WTC11 (cell line): Measurements from ENCODE around the gene CHRNB1. TPM values are rescaled to one million over a fixed set of nuclear protein-coding genes. Genes with fewer than 3 reads are reported as not detected.

Experiments used
- ATAC-seq: fragments of 200-7000 bp; cut with Tn5 transposase; 2 replicates; pipeline ENCODE4 v1.10.0; 2021; ENCODE audit warnings: mild to moderate bottlenecking, moderate library complexity
- CTCF ChIA-PET: fragments of 300-600 bp; sonication (Branson Sonifier 250); formaldehyde crosslinking; loops from one replicate; lab custom pipeline; 2021; ENCODE audit warnings: antibody characterized with exemption; lab: Charles Lee
- POLR2A ChIA-PET: fragments of 350-600 bp; sonication (Branson Sonifier 250); formaldehyde crosslinking; loops from one replicate; lab custom pipeline; 2021; ENCODE audit warnings: antibody characterized with exemption; lab: Charles Lee
- DNase-seq: peaks from one replicate; pipeline ENCODE4 v3.0.0; 2021; ENCODE audit warnings: low spot score
- H3K27ac Mint-ChIP-seq: 2 replicates; pipeline ENCODE4 v1.8.0; 2021; ENCODE audit warnings: mixed read lengths
- H3K27me3 Mint-ChIP-seq: 2 replicates; pipeline ENCODE4 v1.8.0; 2021; ENCODE audit warnings: low read depth, mild to moderate bottlenecking, moderate library complexity, mixed read lengths
- H3K36me3 Mint-ChIP-seq: 2 replicates; pipeline ENCODE4 v1.8.0; 2021; ENCODE audit warnings: mixed read lengths
- H3K4me1 Mint-ChIP-seq: 2 replicates; pipeline ENCODE4 v1.8.0; 2022; ENCODE audit warnings: mixed read lengths
- H3K4me3 Mint-ChIP-seq: 2 replicates; pipeline ENCODE4 v1.8.0; 2021; ENCODE audit warnings: mild to moderate bottlenecking, moderate library complexity, mixed read lengths
- H3K9me3 Mint-ChIP-seq: 2 replicates; pipeline ENCODE4 v1.8.0; 2021; ENCODE audit warnings: mixed read lengths
- CBFB ChIP-seq: sonication (generic); formaldehyde crosslinking; IDR thresholded peaks from 2 replicates; pipeline ENCODE4 v1.8.1; 2022; ENCODE audit warnings: mild to moderate bottlenecking, low read depth, missing genetic modification reagents
- ESRRA ChIP-seq: sonication (generic); formaldehyde crosslinking; IDR thresholded peaks from 2 replicates; pipeline ENCODE4 v1.8.1; 2022; ENCODE audit warnings: mild to moderate bottlenecking, missing genetic modification reagents, borderline replicate concordance
- FOXJ3 ChIP-seq: sonication (generic); formaldehyde crosslinking; IDR thresholded peaks from 2 replicates; pipeline ENCODE4 v1.9.0; 2021; ENCODE audit warnings: missing genetic modification reagents, mild to moderate bottlenecking, borderline replicate concordance
- JUN ChIP-seq: sonication (generic); formaldehyde crosslinking; IDR thresholded peaks from 2 replicates; pipeline ENCODE4 v1.8.0; 2023; ENCODE audit warnings: mild to moderate bottlenecking, missing genetic modification reagents
- MXD4 ChIP-seq: fragments of 250-450 bp; sonication (Bioruptor Pico); IDR thresholded peaks from 2 replicates; pipeline ENCODE4 v1.8.0; 2021; ENCODE audit warnings: mild to moderate bottlenecking, moderate library complexity, borderline replicate concordance
- MYBL2 ChIP-seq: sonication (generic); formaldehyde crosslinking; IDR thresholded peaks from 2 replicates; pipeline ENCODE4 v1.8.1; 2023; ENCODE audit warnings: mild to moderate bottlenecking, moderate library complexity, missing genetic modification reagents
- SMAD4 ChIP-seq: sonication (generic); formaldehyde crosslinking; IDR thresholded peaks from 2 replicates; pipeline ENCODE4 v1.8.0; 2022; ENCODE audit warnings: mild to moderate bottlenecking, missing genetic modification reagents
- SOX15 ChIP-seq: fragments of 250-450 bp; sonication (Bioruptor Pico); IDR thresholded peaks from 2 replicates; pipeline ENCODE4 v1.9.0; 2021; ENCODE audit warnings: mild to moderate bottlenecking
- ZNF121 ChIP-seq: sonication (generic); formaldehyde crosslinking; IDR thresholded peaks from 2 replicates; pipeline ENCODE4 v1.8.0; 2023; ENCODE audit warnings: missing genetic modification reagents
- ZNF219 ChIP-seq: sonication (generic); formaldehyde crosslinking; IDR thresholded peaks from 2 replicates; pipeline ENCODE4 v1.8.0; 2023; ENCODE audit warnings: missing genetic modification reagents, mild to moderate bottlenecking, borderline replicate concordance
- ZNF423 ChIP-seq: fragments of 250-450 bp; sonication (Bioruptor Pico); IDR thresholded peaks from 2 replicates; pipeline ENCODE4 v2.1.2; 2022; ENCODE audit warnings: mild to moderate bottlenecking, moderate library complexity
- ZNF671 ChIP-seq: fragments of 250-450 bp; sonication (Bioruptor Pico); IDR thresholded peaks from 2 replicates; pipeline ENCODE4 v1.8.0; 2021; ENCODE audit warnings: mild to moderate bottlenecking
- total RNA-seq: library from RNA; stranded (reverse); gene quantifications from 3 replicates; pipeline ENCODE4 v1.2.3, GENCODE V29; 2021
- TF ChIP-seq, protein P1 (sequence below): sonication (generic); formaldehyde crosslinking; IDR thresholded peaks from 2 replicates; pipeline ENCODE4 v1.8.0; 2022; ENCODE audit warnings: mild to moderate bottlenecking, missing genetic modification reagents
- TF ChIP-seq, protein P2 (sequence below): sonication (generic); formaldehyde crosslinking; conservative IDR thresholded peaks from 2 replicates; pipeline ENCODE4 v1.8.1; 2022; ENCODE audit warnings: mild to moderate bottlenecking, missing genetic modification reagents
- TF ChIP-seq, protein P3 (sequence below): sonication (generic); formaldehyde crosslinking; IDR thresholded peaks from 2 replicates; pipeline ENCODE4 v1.8.1; 2023; ENCODE audit warnings: mild to moderate bottlenecking, missing genetic modification reagents
- TF ChIP-seq, protein P4 (sequence below): sonication (generic); formaldehyde crosslinking; IDR thresholded peaks from 2 replicates; pipeline ENCODE4 v1.8.1; 2022; ENCODE audit warnings: mild to moderate bottlenecking, missing genetic modification reagents, moderate library complexity, borderline replicate concordance
- TF ChIP-seq, protein P5 (sequence below): sonication (generic); formaldehyde crosslinking; IDR thresholded peaks from 2 replicates; pipeline ENCODE4 v1.8.0; 2023; ENCODE audit warnings: missing genetic modification reagents, mild to moderate bottlenecking, borderline replicate concordance
- TF ChIP-seq, protein P6 (sequence below): sonication (generic); formaldehyde crosslinking; IDR thresholded peaks from 2 replicates; pipeline ENCODE4 v1.8.0; 2022; ENCODE audit warnings: mild to moderate bottlenecking, missing genetic modification reagents
- TF ChIP-seq, protein P7 (sequence below): sonication (generic); formaldehyde crosslinking; IDR thresholded peaks from 2 replicates; pipeline ENCODE4 v1.8.1; 2023; ENCODE audit warnings: mild to moderate bottlenecking, moderate library complexity, missing genetic modification reagents
- TF ChIP-seq, protein P8 (sequence below): fragments of 250-450 bp; sonication (Bioruptor Pico); IDR thresholded peaks from 2 replicates; pipeline ENCODE4 v1.9.0; 2021; ENCODE audit warnings: mild to moderate bottlenecking

The CHRNB1 gene
- total RNA-seq, 1 experiment from 2014 or later = 16.0 TPM

DNA sequence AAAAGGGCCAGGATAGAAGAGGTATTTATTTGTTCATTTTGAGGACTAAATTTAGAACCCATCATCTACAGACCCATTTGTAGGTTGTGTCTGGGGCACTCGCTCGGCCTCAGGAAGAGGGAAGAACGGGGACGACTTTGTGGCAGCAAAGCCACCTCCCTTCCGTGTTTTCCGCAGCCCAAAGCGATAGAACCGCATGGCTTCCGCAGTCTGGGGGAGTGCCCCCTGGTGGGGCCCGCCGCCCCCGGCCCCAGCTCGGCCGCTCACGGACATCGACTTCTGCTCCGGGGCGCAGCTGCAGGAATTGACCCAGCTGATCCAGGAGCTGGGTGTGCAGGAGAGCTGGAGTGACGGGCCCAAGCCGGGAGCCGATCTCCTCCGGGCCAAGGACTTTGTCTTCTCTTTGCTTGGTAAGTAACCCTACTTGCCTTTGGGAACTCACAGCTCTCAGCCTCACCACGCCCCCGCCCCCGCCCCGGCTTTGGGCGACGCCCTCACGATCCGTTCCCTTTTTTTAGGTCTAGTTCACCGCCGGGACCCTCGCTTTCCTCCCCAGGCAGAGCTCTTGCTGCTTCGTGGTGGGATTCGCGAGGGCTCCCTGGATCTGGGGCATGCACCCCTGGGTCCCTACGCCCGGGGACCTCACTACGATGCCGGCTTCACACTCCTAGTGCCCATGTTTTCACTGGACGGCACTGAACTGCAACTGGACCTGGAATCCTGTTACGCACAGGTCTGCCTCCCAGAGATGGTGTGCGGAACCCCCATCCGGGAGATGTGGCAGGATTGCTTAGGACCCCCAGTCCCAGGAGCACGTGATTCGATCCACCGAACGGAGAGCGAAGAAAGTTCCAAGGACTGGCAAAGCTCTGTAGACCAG lies 8.9 kb upstream of the CHRNB1 start (continued):
- TF ChIP-seq, protein P1, sequence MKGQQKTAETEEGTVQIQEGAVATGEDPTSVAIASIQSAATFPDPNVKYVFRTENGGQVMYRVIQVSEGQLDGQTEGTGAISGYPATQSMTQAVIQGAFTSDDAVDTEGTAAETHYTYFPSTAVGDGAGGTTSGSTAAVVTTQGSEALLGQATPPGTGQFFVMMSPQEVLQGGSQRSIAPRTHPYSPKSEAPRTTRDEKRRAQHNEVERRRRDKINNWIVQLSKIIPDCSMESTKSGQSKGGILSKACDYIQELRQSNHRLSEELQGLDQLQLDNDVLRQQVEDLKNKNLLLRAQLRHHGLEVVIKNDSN (CRISPR knock-in tag) = peak; percentile 67
- TF ChIP-seq ZNF121 (CRISPR knock-in tag) (no peak), ZNF671 (CRISPR knock-in tag) (no peak), MXD4 (no peak), JUN (CRISPR knock-in tag) (0 out of 2 replicates have a peak, but pooled peaks have one; percentile 7), SMAD4 (CRISPR knock-in tag) (no peak), MYBL2 (0 out of 2 replicates have a peak, but pooled peaks have one; percentile 54)
- TF ChIP-seq, protein P2, sequence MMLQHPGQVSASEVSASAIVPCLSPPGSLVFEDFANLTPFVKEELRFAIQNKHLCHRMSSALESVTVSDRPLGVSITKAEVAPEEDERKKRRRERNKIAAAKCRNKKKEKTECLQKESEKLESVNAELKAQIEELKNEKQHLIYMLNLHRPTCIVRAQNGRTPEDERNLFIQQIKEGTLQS = no peak
- TF ChIP-seq, protein P3, sequence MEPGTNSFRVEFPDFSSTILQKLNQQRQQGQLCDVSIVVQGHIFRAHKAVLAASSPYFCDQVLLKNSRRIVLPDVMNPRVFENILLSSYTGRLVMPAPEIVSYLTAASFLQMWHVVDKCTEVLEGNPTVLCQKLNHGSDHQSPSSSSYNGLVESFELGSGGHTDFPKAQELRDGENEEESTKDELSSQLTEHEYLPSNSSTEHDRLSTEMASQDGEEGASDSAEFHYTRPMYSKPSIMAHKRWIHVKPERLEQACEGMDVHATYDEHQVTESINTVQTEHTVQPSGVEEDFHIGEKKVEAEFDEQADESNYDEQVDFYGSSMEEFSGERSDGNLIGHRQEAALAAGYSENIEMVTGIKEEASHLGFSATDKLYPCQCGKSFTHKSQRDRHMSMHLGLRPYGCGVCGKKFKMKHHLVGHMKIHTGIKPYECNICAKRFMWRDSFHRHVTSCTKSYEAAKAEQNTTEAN (CRISPR knock-in tag) = 0 out of 2 replicates have a peak, but pooled peaks have one; percentile 48
- TF ChIP-seq, protein P4, sequence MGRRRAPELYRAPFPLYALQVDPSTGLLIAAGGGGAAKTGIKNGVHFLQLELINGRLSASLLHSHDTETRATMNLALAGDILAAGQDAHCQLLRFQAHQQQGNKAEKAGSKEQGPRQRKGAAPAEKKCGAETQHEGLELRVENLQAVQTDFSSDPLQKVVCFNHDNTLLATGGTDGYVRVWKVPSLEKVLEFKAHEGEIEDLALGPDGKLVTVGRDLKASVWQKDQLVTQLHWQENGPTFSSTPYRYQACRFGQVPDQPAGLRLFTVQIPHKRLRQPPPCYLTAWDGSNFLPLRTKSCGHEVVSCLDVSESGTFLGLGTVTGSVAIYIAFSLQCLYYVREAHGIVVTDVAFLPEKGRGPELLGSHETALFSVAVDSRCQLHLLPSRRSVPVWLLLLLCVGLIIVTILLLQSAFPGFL (CRISPR knock-in tag) = no peak
- TF ChIP-seq, protein P5, sequence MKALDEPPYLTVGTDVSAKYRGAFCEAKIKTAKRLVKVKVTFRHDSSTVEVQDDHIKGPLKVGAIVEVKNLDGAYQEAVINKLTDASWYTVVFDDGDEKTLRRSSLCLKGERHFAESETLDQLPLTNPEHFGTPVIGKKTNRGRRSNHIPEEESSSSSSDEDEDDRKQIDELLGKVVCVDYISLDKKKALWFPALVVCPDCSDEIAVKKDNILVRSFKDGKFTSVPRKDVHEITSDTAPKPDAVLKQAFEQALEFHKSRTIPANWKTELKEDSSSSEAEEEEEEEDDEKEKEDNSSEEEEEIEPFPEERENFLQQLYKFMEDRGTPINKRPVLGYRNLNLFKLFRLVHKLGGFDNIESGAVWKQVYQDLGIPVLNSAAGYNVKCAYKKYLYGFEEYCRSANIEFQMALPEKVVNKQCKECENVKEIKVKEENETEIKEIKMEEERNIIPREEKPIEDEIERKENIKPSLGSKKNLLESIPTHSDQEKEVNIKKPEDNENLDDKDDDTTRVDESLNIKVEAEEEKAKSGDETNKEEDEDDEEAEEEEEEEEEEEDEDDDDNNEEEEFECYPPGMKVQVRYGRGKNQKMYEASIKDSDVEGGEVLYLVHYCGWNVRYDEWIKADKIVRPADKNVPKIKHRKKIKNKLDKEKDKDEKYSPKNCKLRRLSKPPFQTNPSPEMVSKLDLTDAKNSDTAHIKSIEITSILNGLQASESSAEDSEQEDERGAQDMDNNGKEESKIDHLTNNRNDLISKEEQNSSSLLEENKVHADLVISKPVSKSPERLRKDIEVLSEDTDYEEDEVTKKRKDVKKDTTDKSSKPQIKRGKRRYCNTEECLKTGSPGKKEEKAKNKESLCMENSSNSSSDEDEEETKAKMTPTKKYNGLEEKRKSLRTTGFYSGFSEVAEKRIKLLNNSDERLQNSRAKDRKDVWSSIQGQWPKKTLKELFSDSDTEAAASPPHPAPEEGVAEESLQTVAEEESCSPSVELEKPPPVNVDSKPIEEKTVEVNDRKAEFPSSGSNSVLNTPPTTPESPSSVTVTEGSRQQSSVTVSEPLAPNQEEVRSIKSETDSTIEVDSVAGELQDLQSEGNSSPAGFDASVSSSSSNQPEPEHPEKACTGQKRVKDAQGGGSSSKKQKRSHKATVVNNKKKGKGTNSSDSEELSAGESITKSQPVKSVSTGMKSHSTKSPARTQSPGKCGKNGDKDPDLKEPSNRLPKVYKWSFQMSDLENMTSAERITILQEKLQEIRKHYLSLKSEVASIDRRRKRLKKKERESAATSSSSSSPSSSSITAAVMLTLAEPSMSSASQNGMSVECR (CRISPR knock-in tag) = peak; percentile 70; the same call in 1 of the 2 replicates
- TF ChIP-seq, protein P6, sequence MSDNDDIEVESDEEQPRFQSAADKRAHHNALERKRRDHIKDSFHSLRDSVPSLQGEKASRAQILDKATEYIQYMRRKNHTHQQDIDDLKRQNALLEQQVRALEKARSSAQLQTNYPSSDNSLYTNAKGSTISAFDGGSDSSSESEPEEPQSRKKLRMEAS = peak; percentile 38; the same call in 1 of the 2 replicates

DNA sequence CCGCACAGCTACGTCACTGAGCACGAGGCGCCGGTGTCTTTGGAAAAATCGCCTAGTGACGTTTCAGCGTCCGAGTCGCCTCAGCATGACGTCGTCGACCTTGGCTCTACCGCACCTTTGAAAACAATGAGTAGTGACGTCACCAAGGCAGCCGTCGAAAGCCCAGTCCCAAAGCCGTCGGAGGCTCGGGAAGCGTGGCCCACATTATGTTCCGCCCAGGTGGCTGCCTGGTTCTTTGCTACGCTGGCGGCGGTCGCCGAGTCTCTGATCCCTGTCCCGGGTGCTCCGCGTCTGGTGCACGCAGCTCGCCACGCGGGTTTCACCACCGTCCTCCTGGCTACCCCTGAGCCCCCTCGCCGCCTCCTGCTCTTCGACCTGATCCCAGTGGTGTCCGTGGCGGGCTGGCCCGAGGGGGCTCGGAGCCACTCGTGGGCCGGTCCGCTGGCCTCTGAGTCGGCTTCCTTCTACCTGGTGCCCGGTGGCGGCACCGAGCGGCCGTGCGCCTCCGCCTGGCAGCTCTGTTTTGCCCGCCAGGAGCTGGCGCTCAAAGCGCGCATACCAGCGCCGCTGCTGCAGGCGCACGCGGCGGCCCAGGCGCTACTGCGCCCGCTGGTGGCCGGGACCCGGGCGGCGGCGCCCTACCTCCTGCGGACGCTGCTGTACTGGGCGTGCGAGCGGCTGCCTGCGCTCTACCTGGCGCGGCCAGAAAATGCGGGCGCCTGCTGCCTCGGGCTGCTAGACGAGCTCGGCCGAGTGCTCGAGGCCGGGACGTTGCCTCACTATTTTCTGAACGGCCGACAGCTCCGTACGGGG lies 8.1 kb upstream of the CHRNB1 start:
- peak overlapping the region; percentile 98 for H3K27ac Mint-ChIP-seq
- H3K27me3 Mint-ChIP-seq = peaks cover 17% of the 10 kb centered on the region
- ATAC-seq (peak; percentile 50), DNase-seq (peak; percentile 89)
- H3K36me3 Mint-ChIP-seq = no peaks in the 10 kb centered on the region
- H3K4me3 Mint-ChIP-seq = peak overlapping the region; percentile 90
- no peaks in the 10 kb centered on the region for H3K9me3 Mint-ChIP-seq
- POLR2A ChIA-PET = interaction anchor here (0.7 to 4.2 kb wide), 17 partner anchors 8 to 251 kb away, joined by 3 to 38 read pairs (median 4); partner anchors contain the start of genes CHRNB1, NEURL4, POLR2A and TMEM256
- CTCF ChIA-PET = interaction anchor here (0.8 to 4.7 kb wide), 39 partner anchors 8 to 267 kb away, joined by 3 to 69 read pairs (median 6); partner anchors contain the start of genes ACAP1, CHRNB1, KCTD11 and NEURL4
- peaks cover 24% of the 10 kb centered on the region for H3K4me1 Mint-ChIP-seq
- TF ChIP-seq, protein P7, sequence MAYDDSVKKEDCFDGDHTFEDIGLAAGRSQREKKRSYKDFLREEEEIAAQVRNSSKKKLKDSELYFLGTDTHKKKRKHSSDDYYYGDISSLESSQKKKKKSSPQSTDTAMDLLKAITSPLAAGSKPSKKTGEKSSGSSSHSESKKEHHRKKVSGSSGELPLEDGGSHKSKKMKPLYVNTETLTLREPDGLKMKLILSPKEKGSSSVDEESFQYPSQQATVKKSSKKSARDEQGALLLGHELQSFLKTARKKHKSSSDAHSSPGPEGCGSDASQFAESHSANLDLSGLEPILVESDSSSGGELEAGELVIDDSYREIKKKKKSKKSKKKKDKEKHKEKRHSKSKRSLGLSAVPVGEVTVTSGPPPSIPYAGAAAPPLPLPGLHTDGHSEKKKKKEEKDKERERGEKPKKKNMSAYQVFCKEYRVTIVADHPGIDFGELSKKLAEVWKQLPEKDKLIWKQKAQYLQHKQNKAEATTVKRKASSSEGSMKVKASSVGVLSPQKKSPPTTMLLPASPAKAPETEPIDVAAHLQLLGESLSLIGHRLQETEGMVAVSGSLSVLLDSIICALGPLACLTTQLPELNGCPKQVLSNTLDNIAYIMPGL (CRISPR knock-in tag) = peak; percentile 100
- TF ChIP-seq CBFB (CRISPR knock-in tag) (peak; percentile 86), SOX15 (CRISPR knock-in tag) (no peak), ZNF219 (no peak), FOXJ3 (CRISPR knock-in tag) (no peak), SMAD4 (CRISPR knock-in tag) (no peak), MYBL2 (peak; percentile 89; the same call in 1 of the 2 replicates), ZNF423 (CRISPR knock-in tag) (peak; percentile 30; the same call in 1 of the 2 replicates), ESRRA (CRISPR knock-in tag) (no peak)
- TF ChIP-seq, protein P8, sequence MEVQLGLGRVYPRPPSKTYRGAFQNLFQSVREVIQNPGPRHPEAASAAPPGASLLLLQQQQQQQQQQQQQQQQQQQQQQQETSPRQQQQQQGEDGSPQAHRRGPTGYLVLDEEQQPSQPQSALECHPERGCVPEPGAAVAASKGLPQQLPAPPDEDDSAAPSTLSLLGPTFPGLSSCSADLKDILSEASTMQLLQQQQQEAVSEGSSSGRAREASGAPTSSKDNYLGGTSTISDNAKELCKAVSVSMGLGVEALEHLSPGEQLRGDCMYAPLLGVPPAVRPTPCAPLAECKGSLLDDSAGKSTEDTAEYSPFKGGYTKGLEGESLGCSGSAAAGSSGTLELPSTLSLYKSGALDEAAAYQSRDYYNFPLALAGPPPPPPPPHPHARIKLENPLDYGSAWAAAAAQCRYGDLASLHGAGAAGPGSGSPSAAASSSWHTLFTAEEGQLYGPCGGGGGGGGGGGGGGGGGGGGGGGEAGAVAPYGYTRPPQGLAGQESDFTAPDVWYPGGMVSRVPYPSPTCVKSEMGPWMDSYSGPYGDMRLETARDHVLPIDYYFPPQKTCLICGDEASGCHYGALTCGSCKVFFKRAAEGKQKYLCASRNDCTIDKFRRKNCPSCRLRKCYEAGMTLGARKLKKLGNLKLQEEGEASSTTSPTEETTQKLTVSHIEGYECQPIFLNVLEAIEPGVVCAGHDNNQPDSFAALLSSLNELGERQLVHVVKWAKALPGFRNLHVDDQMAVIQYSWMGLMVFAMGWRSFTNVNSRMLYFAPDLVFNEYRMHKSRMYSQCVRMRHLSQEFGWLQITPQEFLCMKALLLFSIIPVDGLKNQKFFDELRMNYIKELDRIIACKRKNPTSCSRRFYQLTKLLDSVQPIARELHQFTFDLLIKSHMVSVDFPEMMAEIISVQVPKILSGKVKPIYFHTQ (CRISPR knock-in tag) = no peak
